GM13976 (cell line): ENCODE results near the gene C1R.

Experiments
- DNase-seq: peaks from one replicate; pipeline ENCODE4 v3.0.0; 2012; ENCODE audit warnings: low spot score
- CTCF ChIP-seq: IDR thresholded peaks from 2 replicates; pipeline ENCODE4 v1.5.1; 2012; ENCODE audit warnings: borderline replicate concordance, mild to moderate bottlenecking; ENCODE audit not compliant: insufficient read depth; ENCODE audit errors: extremely low read depth, missing control alignments, control extremely low read depth
- in situ Hi-C: fragments of 300-500 bp; cut with MboI; formaldehyde crosslinking; loops from one replicate; pipeline ENCODE4 v1.12.0; 2022; ENCODE audit warnings: low sequenced_read_pairs, mixed read lengths, inconsistent platforms; ENCODE audit not compliant: unreplicated experiment

Gene C1R

DNA sequence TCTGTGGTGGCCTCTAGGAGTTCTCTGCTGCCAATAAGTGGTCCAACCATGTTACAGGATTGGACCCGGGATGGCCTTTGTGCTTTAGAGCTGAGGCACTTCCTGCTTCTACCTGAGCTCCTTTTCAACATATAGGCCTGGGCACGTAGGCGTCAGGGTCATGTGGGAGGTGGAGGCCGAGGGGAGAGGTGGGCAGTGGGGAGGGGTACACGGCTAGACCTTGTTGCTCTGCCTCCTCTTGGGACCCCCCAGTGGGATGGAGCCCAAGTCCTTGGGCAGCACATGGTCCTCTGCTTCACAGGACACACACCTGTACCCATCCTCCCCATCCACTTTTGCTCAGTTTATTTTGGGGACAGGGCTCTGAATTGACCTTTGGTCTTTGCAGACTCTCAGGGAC, 29.1 kb upstream of the C1R start:
- in situ Hi-C loops: loop anchor here (25.0 kb wide), 1 partner anchor 184 kb away; the partner anchor contains the start of genes ATN1, C12orf57 and RNU7-1
- DNase-seq: no peak
- no peak for TF ChIP-seq CTCF

DNA sequence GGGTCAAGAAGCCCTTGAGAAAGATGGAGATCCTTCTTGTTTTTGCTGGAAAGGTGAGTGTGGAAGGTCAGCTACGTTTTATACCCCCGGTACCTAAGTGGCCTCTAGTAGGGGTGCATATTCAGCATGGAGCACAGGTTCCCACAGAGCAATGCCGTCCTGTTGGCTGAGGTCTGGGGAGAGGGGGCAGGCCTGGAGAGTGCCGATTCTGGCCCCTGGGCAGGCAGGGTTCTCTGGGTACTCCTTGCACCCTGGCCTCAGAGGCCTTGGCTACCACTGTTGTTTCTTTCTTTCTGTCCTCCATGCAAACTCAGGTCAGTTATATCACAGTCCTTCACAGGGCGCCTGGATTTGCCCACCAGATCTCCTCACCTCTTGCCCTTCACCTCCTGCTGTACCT, 27.9 kb upstream of the C1R start:
- DNase-seq: no peak
- TF ChIP-seq CTCF: no peak
- in situ Hi-C loops: loop anchor here (25.0 kb wide), 1 partner anchor 183 kb away; the partner anchor contains the start of genes ATN1, C12orf57 and RNU7-1

GRCh38 chr12:7118881-7119280, 26.6 kb upstream of the C1R start:
- no peak for TF ChIP-seq CTCF
- in situ Hi-C loops: loop anchor here (25.0 kb wide), 1 partner anchor 182 kb away; the partner anchor contains the start of genes ATN1, C12orf57 and RNU7-1
- DNase-seq: no peak

- no peak for DNase-seq
- in situ Hi-C loops: loop anchor here (25.0 kb wide), 1 partner anchor 180 kb away; the partner anchor contains the start of genes ATN1, C12orf57 and RNU7-1
- TF ChIP-seq CTCF: no peak
These were observed 25.4 kb upstream of the C1R start for GRCh38 chr12:7117670-7118069.

DNA sequence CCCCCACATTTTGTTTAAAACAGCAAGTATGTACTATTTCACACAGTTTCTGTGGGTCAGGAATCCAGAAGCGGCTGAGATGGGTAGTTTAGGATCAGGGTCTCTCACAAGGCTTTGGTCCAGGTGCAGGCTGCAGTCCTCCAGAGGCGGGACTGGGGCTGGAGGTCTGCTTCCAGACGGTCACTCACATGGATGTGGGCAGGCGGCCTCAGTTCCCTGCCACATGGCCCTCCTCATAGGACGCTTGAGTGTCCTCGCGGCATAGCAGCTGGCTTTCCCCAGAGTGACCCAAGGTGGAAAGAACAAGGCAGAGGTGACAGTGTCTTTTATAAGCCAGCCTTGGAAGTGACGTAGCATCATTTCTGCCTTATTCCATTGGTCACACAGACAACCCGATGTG, 24.7 kb upstream of the C1R start:
- in situ Hi-C loops: loop anchor here (25.0 kb wide), 1 partner anchor 180 kb away; the partner anchor contains the start of genes ATN1, C12orf57 and RNU7-1
- TF ChIP-seq CTCF: no peak

DNA sequence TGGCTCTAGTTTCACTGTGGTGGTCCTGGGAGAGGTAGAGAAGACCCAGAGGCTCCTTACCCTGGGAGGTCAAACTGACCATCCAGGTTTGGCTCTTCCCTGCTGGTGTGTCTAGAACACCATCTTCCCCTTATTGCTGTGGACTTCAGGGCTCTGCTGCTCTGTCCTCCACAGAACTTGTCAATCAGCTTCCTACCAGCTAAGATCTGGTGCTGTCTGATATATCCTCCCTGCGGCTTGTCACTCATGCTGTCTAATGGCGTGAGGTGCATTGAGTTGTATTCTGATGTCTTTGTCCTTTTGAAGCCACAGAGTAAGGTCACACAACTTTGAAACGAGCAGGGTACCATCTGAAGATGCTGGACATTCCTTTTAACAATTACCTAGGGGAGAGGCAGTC, 24.0 kb upstream of the C1R start:
- no peak for DNase-seq
- no peak for TF ChIP-seq CTCF
- in situ Hi-C loops: loop anchor here (25.0 kb wide), 1 partner anchor 179 kb away; the partner anchor contains the start of genes ATN1, C12orf57 and RNU7-1

More for the DNA sequence above, 24.7 kb upstream of the C1R start:
- DNase-seq: no peak

- DNase-seq: no peak
- in situ Hi-C loops: loop anchor here (25.0 kb wide), 1 partner anchor 178 kb away; the partner anchor contains the start of genes ATN1, C12orf57 and RNU7-1
- TF ChIP-seq CTCF: no peak
These were observed 22.6 kb upstream of the C1R start for GRCh38 chr12:7114851-7115250.
